OCI-LY1 (cell line): ENCODE data around the gene KRT2.

ENCODE experiments used
- H2AFZ ChIP-seq: fragments of 200-600 bp; sonication (generic), shearing (Covaris generic); 2 replicates; pipeline ENCODE4 v1.6.0; 2014; ENCODE audit warnings: antibody characterized with exemption, mild to moderate bottlenecking, low read length
- H3F3A ChIP-seq: fragments of 200-600 bp; sonication (generic), shearing (Covaris generic); 2 replicates; pipeline ENCODE4 v1.6.0; 2014; ENCODE audit warnings: mild to moderate bottlenecking, antibody characterized with exemption, low read length, moderate library complexity; ENCODE audit not compliant: insufficient read depth
- H3K27ac ChIP-seq: fragments of 200-600 bp; sonication (generic); 2 replicates; pipeline ENCODE4 v1.5.1; 2014; ENCODE audit warnings: low read length, mixed run types, mild to moderate bottlenecking, low read depth; ENCODE audit not compliant: poor library complexity, severe bottlenecking
- H3K27me3 ChIP-seq: fragments of 200-600 bp; sonication (generic); 2 replicates; pipeline ENCODE4 v1.6.0; 2014; ENCODE audit warnings: antibody characterized with exemption, mild to moderate bottlenecking, low read length, moderate library complexity; ENCODE audit not compliant: insufficient read depth
- H3K36me3 ChIP-seq: fragments of 200-600 bp; sonication (generic); 2 replicates; pipeline ENCODE4 v1.6.1; 2014; ENCODE audit warnings: mild to moderate bottlenecking, antibody characterized with exemption, low read length, moderate library complexity, mixed read lengths; ENCODE audit not compliant: insufficient read depth
- H3K4me1 ChIP-seq: fragments of 200-600 bp; sonication (generic); 2 replicates; pipeline ENCODE4 v1.5.1; 2014; ENCODE audit warnings: mild to moderate bottlenecking, low read length, moderate library complexity; ENCODE audit not compliant: insufficient read depth, severe bottlenecking
- H3K4me2 ChIP-seq: fragments of 200-600 bp; sonication (generic), shearing (Covaris generic); 2 replicates; pipeline ENCODE4 v1.6.1; 2014; ENCODE audit warnings: low read length
- H3K4me3 ChIP-seq: fragments of 200-600 bp; sonication (generic); 2 replicates; pipeline ENCODE4 v1.5.1; 2014; ENCODE audit warnings: low read length, low read depth, mild to moderate bottlenecking, mixed read lengths; ENCODE audit not compliant: poor library complexity, severe bottlenecking
- H3K79me2 ChIP-seq: fragments of 200-600 bp; shearing (Covaris generic); 2 replicates; pipeline ENCODE4 v1.6.1; 2016; ENCODE audit warnings: mixed run types, low read length, mixed read lengths; ENCODE audit not compliant: insufficient read depth
- H3K9ac ChIP-seq: fragments of 200-600 bp; sonication (generic), shearing (Covaris generic); 2 replicates; pipeline ENCODE4 v1.6.1; 2014; ENCODE audit warnings: mild to moderate bottlenecking, low read length, mixed read lengths
- H3K9me2 ChIP-seq: fragments of 200-600 bp; sonication (generic), shearing (Covaris generic); 2 replicates; pipeline ENCODE4 v1.6.1; 2014; ENCODE audit warnings: low read depth, mild to moderate bottlenecking, low read length, mixed read lengths
- H3K9me3 ChIP-seq: fragments of 200-600 bp; shearing (Covaris generic); 2 replicates; pipeline ENCODE4 v1.6.1; 2014; ENCODE audit warnings: low read length, mixed read lengths
- H4K20me1 ChIP-seq: fragments of 200-600 bp; sonication (generic), shearing (Covaris generic); 2 replicates; pipeline ENCODE4 v1.6.0; 2016; ENCODE audit warnings: mild to moderate bottlenecking, low read length; ENCODE audit not compliant: insufficient read depth
- EZH2 ChIP-seq: fragments of 200-600 bp; sonication (generic), shearing (Covaris generic); IDR thresholded peaks from 2 replicates; pipeline ENCODE4 v1.8.0; 2017; ENCODE audit warnings: borderline replicate concordance, mixed run types, mild to moderate bottlenecking, antibody characterized with exemption, low read length, moderate library complexity, mixed read lengths
- TF ChIP-seq, protein P1 (sequence below): fragments of 200-600 bp; sonication (generic), shearing (Covaris generic); IDR thresholded peaks from 2 replicates; pipeline ENCODE4 v1.5.1; 2017; ENCODE audit warnings: mild to moderate bottlenecking, antibody characterized with exemption, low read length, moderate library complexity, mixed read lengths

KRT2 gene

DNA sequence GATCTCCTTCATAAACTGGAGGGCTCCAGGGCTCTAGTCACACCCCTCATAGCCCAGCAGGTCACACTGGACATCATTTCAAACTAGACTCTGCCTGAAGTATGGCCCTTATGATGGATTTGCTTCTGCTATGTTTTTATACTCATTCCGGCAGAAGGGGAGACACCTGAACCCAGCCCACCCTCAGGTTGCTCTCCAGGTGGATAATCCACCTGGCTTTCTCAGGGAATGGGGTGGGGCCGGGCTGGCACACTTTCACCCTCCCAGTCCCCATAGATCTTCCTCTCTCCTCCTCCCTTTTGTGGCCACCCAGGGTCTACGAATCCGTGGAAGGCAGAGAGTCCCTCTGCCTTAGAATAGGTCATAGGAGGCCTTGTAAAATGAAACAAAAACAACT is 23.9 kb downstream of the KRT2 start:
- H3K4me3 ChIP-seq, result no peak overlapping the region
- no peaks in the 10 kb centered on the region for H3K9me2 ChIP-seq
- H3K4me1 ChIP-seq, result no peaks in the 10 kb centered on the region
- TF ChIP-seq EZH2, result no peak
- TF ChIP-seq, protein P1, sequence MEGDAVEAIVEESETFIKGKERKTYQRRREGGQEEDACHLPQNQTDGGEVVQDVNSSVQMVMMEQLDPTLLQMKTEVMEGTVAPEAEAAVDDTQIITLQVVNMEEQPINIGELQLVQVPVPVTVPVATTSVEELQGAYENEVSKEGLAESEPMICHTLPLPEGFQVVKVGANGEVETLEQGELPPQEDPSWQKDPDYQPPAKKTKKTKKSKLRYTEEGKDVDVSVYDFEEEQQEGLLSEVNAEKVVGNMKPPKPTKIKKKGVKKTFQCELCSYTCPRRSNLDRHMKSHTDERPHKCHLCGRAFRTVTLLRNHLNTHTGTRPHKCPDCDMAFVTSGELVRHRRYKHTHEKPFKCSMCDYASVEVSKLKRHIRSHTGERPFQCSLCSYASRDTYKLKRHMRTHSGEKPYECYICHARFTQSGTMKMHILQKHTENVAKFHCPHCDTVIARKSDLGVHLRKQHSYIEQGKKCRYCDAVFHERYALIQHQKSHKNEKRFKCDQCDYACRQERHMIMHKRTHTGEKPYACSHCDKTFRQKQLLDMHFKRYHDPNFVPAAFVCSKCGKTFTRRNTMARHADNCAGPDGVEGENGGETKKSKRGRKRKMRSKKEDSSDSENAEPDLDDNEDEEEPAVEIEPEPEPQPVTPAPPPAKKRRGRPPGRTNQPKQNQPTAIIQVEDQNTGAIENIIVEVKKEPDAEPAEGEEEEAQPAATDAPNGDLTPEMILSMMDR, result no peak
- H3K36me3 ChIP-seq, result no peaks in the 10 kb centered on the region
- H2AFZ ChIP-seq, result no peak overlapping the region
- H3F3A ChIP-seq, result no peaks in the 10 kb centered on the region
- no peak overlapping the region for H3K4me2 ChIP-seq
- H3K9me3 ChIP-seq, result no peaks in the 10 kb centered on the region
- no peaks in the 10 kb centered on the region for H3K27me3 ChIP-seq
- no peaks in the 10 kb centered on the region for H4K20me1 ChIP-seq
- H3K27ac ChIP-seq, result no peak overlapping the region
- no peak overlapping the region for H3K9ac ChIP-seq
- H3K79me2 ChIP-seq, result no peaks in the 10 kb centered on the region

DNA sequence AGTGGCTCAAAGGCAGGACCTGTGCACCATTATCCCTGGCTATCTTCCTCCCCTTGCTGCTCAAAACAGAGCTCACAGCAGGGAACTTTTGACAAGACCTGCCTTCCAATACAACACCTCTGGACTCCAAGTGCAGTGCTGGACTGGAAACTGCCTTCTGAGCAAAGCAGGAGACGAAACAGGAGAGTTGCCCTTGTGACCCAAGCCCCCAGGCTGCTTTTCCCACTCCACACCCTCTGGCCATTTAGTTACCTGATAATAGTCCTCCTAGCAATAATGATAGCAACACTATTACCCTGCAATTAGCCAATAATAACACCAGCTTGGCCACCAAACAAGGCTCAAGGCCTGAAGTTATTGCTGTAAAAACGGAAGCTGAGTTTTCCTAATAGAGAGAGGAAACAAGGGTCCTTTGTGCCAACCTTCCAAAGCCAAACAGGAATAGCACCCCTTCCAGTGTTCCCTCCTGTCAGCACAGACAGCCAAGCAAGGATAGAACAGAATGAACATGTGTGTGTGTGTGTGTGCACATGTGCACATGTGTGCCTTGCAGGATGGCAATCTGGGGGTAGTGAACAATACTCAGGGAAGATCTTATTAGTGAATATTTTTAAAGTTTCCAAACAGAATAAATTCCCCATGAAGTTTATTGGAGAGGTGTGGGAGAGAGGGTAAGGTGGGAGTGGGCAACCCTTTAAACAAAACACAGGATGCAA is 24.5 kb downstream of the KRT2 start:
- Histone ChIP-seq H3K27me3 (no peaks in the 10 kb centered on the region), H3K4me3 (no peak overlapping the region), H3K27ac (no peak overlapping the region), H3K4me2 (no peak overlapping the region), H3K4me1 (no peaks in the 10 kb centered on the region), H3K79me2 (no peaks in the 10 kb centered on the region), H4K20me1 (no peaks in the 10 kb centered on the region), H3K9ac (no peak overlapping the region), H2AFZ (no peak overlapping the region), H3K9me3 (no peaks in the 10 kb centered on the region), H3K9me2 (no peaks in the 10 kb centered on the region), H3F3A (no peaks in the 10 kb centered on the region), H3K36me3 (no peaks in the 10 kb centered on the region)
- no peak for TF ChIP-seq EZH2
- TF ChIP-seq, protein P1, result no peak

DNA sequence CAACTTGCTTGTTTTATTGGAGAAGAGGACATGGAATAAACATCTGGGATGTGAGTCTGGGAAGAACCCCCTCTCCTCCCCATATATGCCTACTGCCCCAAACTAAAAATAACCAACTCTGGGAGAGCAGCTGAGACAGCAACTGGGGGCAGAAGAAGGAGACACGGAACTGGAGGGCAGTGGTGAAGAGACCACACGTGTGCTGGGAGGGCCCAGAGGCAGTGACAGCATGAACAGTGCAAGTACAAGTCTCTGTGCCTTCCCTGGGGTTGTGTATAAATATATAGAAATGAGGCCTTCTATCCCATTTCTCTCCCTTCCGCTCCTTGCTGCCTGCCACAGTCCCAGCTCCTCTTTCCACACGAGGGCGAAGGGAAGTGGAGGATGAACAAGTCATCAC is 29.7 kb downstream of the KRT2 start:
- Histone ChIP-seq H4K20me1 (no peaks in the 10 kb centered on the region), H3F3A (no peaks in the 10 kb centered on the region), H3K4me1 (no peaks in the 10 kb centered on the region), H3K9ac (no peak overlapping the region), H3K9me2 (no peaks in the 10 kb centered on the region), H3K36me3 (no peaks in the 10 kb centered on the region), H3K4me3 (no peak overlapping the region), H3K9me3 (no peaks in the 10 kb centered on the region), H3K27ac (no peak overlapping the region), H3K27me3 (no peaks in the 10 kb centered on the region), H2AFZ (no peak overlapping the region), H3K79me2 (no peaks in the 10 kb centered on the region), H3K4me2 (no peak overlapping the region)
- TF ChIP-seq, protein P1, result no peak
- TF ChIP-seq EZH2, result no peak
